Hippocampal formation (tissue), 2 donors: ENCODE measurements around the gene TSPAN12.

Experiments
- DNase-seq, 2 donors: peaks; one replicate each; lab custom pipeline; 2025; lab: John Stamatoyannopoulos, UW

Gene TSPAN12

GRCh38 chr7:120743128-120743527 is 114.8 kb downstream of the TSPAN12 start:
- no peak for DNase-seq

- peak in 1 of 2 donors; percentile 28 for DNase-seq
These were observed 115.6 kb downstream of the TSPAN12 start for GRCh38 chr7:120742372-120742771.

- DNase-seq: no peak
These were observed 116.4 kb downstream of the TSPAN12 start for GRCh38 chr7:120741371-120742042.

GRCh38 chr7:120740348-120740747 is 117.6 kb downstream of the TSPAN12 start:
- DNase-seq: no peak

- no peak for DNase-seq
These were observed 119.1 kb downstream of the TSPAN12 start for GRCh38 chr7:120738816-120739215.
